Measurements from ENCODE around the gene TRIM44. TPM values are rescaled to one million over a fixed set of nuclear protein-coding genes. Genes with fewer than 3 reads are reported as not detected.

Gene TRIM44
- total RNA-seq, 4 donors from 2014 or later, result 27.3 to 83.4 (median 61.4) TPM

DNA sequence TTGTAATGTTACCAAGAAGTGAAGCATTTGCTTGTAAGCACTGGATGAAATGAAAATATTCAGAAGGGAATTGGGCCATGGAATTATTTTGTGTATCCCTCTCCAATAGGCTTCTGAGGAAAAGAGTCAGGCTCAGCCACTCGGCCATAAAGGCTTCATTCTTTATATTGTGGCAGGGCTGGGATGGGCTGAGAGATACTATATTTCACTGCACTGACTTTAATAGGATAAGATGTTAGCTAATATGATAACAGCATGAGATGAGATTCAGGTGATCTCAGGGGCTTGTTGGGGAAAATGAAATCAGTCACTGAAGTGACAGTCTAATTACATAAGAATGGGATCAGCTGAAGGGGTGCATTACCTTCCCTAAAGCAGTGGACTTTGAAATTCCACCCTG lies 7.3 kb upstream of the TRIM44 start:
- no peaks in the 10 kb centered on the region for H3K36me3 ChIP-seq
- no peak overlapping the region for H3K4me3 ChIP-seq
- H3K4me1 ChIP-seq, result no peaks in the 10 kb centered on the region
- H3K27me3 ChIP-seq, result no peaks in the 10 kb centered on the region
- no peak for DNase-seq
- no peaks in the 10 kb centered on the region for H3K9me3 ChIP-seq
- no peak overlapping the region for H3K27ac ChIP-seq
- no peak for TF ChIP-seq POLR2A (IDR thresholded peaks at IDR 0.05)
- no peak for TF ChIP-seq CTCF (IDR thresholded peaks at IDR 0.05)

GRCh38 chr11:35655856-35656255 lies 6.7 kb upstream of the TRIM44 start:
- Histone ChIP-seq H3K4me3 (no peak overlapping the region), H3K36me3 (no peaks in the 10 kb centered on the region), H3K9me3 (no peaks in the 10 kb centered on the region), H3K27ac (no peak overlapping the region), H3K27me3 (no peaks in the 10 kb centered on the region), H3K4me1 (no peaks in the 10 kb centered on the region)
- DNase-seq, result no peak
- TF ChIP-seq CTCF (IDR thresholded peaks at IDR 0.05) (no peak), POLR2A (IDR thresholded peaks at IDR 0.05) (no peak)

DNA sequence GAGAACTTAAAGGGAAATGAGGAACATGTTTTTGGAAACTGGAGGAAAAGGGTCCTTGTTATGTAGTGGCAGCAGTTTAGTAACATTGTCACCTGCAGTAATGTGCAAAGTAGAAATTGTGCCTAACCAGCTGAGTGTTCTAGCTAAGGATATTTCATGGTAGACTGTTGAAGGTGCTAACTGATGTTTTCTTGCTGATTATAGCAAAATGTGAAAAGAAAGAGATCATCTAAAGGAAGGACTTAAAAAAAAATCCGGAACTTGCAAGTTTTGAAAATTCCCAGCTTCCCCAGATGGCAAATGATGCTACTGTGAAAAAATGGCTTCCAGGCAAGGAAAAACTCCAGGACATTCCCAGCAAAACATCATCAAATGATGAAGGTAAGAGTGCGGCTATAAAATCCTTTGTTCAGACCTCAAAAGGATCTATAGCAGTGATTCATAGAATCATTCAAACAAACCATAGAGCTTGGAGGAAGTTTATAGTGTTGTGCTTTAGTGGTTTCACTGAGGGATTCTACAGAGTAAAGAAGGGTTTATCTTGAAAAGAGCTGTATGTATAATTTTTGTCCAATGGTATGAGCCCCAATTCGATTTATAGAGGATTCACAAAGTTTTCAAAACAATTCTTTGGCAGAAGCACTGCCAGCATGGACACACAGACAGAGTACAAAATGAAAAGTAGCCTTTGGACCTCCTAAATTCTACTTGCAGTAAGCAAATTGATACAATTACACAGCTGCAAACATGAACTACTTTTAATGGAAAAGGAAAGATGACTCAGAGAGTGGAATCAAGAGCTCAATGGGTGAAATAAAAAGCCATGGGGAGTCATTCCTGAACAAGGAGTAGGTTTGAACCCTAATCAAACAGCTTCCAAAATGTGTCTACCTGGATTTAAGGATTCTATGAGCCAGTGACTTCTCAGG lies 4.3 kb upstream of the TRIM44 start:
- no peaks in the 10 kb centered on the region for H3K9me3 ChIP-seq
- no peaks in the 10 kb centered on the region for H3K27me3 ChIP-seq
- H3K4me3 ChIP-seq, result no peak overlapping the region
- peaks cover 0 to 4% (median 3%) of the 10 kb centered on the region in 4 donors for H3K4me1 ChIP-seq
- no peak for TF ChIP-seq CTCF (IDR thresholded peaks at IDR 0.05)
- no peak for TF ChIP-seq POLR2A (IDR thresholded peaks at IDR 0.05)
- no peak for DNase-seq
- no peak overlapping the region for H3K27ac ChIP-seq
- no peaks in the 10 kb centered on the region for H3K36me3 ChIP-seq

DNA sequence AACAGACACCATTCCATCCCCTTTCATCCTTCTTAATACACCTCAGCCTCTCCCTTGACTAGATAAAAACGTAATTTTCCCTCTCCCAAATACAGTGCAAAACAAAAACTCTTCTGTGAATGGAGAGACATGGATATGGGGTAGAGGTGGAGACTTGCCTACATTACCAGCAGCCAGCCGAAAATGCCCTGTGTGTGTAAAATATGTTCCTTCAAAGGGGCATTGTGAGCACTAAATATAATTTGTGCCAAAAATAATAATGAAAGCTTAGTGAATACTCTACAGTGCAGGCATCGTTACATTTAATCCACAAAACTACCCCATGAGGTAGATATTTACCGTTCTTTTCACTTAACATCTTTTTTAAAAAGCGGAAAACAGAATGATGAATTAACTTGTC lies 1.0 kb upstream of the TRIM44 start:
- peaks cover 0 to 4% (median 0%) of the 10 kb centered on the region in 3 donors for H3K36me3 ChIP-seq
- H3K4me1 ChIP-seq, result peaks cover 5 to 14% (median 9%) of the 10 kb centered on the region in 4 donors
- peak overlapping the region in 3 of 4 donors; percentile 91 to 94 (median 94) for H3K27ac ChIP-seq
- peaks cover 0 to 5% (median 0%) of the 10 kb centered on the region in 4 donors for H3K9me3 ChIP-seq
- H3K4me3 ChIP-seq, result peak overlapping the region; percentile 78 to 95 (median 84)
- no peak for TF ChIP-seq POLR2A (IDR thresholded peaks at IDR 0.05)
- no peak for TF ChIP-seq CTCF (IDR thresholded peaks at IDR 0.05)
- DNase-seq, result no peak
- H3K27me3 ChIP-seq, result no peaks in the 10 kb centered on the region

DNA sequence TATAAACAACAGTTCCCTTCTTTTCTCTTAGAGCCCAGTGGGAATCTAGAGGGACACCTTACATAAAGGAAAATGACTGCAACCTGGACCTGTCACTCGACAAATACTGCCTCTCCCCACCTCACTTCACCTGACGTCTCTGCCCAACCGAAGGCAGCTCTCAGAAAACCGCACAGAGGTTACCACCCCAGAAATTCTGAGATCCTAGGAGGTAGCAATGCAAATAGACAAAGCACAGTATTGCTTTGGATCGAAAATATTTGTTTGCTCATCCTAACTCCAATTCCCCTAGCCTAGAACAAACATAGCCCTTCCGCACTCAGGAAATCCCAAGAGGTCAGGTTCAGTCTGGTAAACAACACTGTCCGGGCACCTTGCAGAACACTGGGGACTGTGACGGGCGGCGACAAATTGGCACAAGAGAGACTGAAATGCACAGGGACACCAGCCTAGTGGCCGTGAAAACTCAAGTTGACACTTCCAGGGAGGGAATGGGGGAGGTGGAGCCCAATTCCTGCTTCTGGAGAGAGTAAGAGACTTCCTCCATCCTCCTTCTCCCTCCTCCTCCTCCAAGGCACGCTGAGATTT lies 420 bp upstream of the TRIM44 start:
- H3K9me3 ChIP-seq, result peaks cover 0 to 5% (median 0%) of the 10 kb centered on the region in 4 donors
- H3K27ac ChIP-seq, result peak overlapping the region; percentile 91 to 97 (median 94)
- H3K36me3 ChIP-seq, result peaks cover 0 to 4% (median 0%) of the 10 kb centered on the region in 3 donors
- no peaks in the 10 kb centered on the region for H3K27me3 ChIP-seq
- no peak for TF ChIP-seq POLR2A (IDR thresholded peaks at IDR 0.05)
- no peak for TF ChIP-seq CTCF (IDR thresholded peaks at IDR 0.05)
- H3K4me1 ChIP-seq, result peaks cover 5 to 14% (median 9%) of the 10 kb centered on the region in 4 donors
- DNase-seq, result peak in 2 of 3 donors; percentile 46 to 52
- H3K4me3 ChIP-seq, result peak overlapping the region; percentile 78 to 95 (median 84)
